Neural cell (in vitro differentiated cells): ENCODE data around the gene HTR1E.

Source experiments
- CTCF ChIP-seq: fragments of 450-650 bp; IDR thresholded peaks from 2 replicates; pipeline ENCODE4 v1.5.1; 2014; ENCODE audit warnings: antibody characterized with exemption, mild to moderate bottlenecking, moderate library complexity; ENCODE audit not compliant: poor library complexity, severe bottlenecking
- EP300 ChIP-seq: fragments of 450-650 bp; conservative IDR thresholded peaks from 2 replicates; pipeline ENCODE4 v1.6.1; 2014; ENCODE audit warnings: antibody characterized with exemption, mild to moderate bottlenecking, moderate library complexity; ENCODE audit not compliant: poor library complexity, severe bottlenecking
- EZH2 ChIP-seq: fragments of 200-600, 300-800 bp; shearing (Covaris generic), sonication (generic); IDR thresholded peaks from 2 replicates; pipeline ENCODE4 v1.6.1; 2014; ENCODE audit warnings: antibody characterized with exemption, low read length, borderline replicate concordance, mild to moderate bottlenecking; ENCODE audit not compliant: insufficient read depth, poor library complexity, severe bottlenecking
- POLR2AphosphoS5 ChIP-seq: IDR thresholded peaks from 2 replicates; pipeline ENCODE4 v1.6.1; 2012
- RAD21 ChIP-seq: fragments of 450-650 bp; conservative IDR thresholded peaks from 2 replicates; pipeline ENCODE4 v1.6.1; 2014; ENCODE audit warnings: antibody characterized with exemption, mild to moderate bottlenecking, moderate library complexity
- REST ChIP-seq: IDR thresholded peaks from 2 replicates; pipeline ENCODE4 v1.6.1; 2012; ENCODE audit warnings: borderline replicate concordance
- SMC3 ChIP-seq: fragments of 450-650 bp; conservative IDR thresholded peaks from 2 replicates; pipeline ENCODE4 v1.6.1; 2014; ENCODE audit warnings: antibody characterized with exemption, mild to moderate bottlenecking, moderate library complexity; ENCODE audit not compliant: poor library complexity
- TAF1 ChIP-seq: IDR thresholded peaks from 2 replicates; pipeline ENCODE4 v1.6.1; 2012; ENCODE audit warnings: low read depth

- TF ChIP-seq CTCF (no peak), EP300 (no peak), SMC3 (no peak), RAD21 (no peak), REST (no peak), POLR2AphosphoS5 (no peak), EZH2 (no peak), TAF1 (no peak)
Observed at GRCh38 chr6:86973088-86973487, 35.8 kb downstream of the HTR1E start.
